ENCODE results near the gene STRBP.
"Not testable (repeated sequence)": the region's sequence is repeated elsewhere in the genome, so short reads cannot be mapped to it uniquely, and the experiment has no call there.

Gene STRBP

DNA sequence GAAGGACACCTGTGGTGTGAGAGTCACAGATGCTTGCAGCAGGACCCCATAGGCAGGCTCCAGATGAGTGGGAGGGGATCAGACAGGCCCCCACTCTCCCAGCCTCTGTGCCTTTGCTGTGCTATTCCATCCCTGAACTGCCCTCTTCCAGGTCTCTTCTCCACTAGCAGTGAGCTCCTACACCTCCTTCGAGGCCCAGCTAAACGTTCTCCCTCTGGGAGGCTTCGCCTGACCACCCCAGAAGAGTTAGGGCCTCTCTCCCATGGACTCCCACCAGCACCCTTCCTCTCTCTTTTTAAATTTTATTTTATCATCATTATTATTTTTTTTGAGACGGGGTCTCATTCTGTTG is 35.9 kb upstream of the STRBP start:
- Histone ChIP-seq H3K4me3 (no peak overlapping the region), H3K36me3 (no peaks in the 10 kb centered on the region), H4K20me1 (no peaks in the 10 kb centered on the region), H3K9ac (0 out of 2 replicates have a peak overlapping the region, but pooled peaks have one; percentile 25), H3K27ac (peak overlapping the region; percentile 44; the same call in 1 of the 2 replicates), H3K4me1 (peaks cover 76% of the 10 kb centered on the region), H3K27me3 (no peaks in the 10 kb centered on the region), H3K9me3 (no peaks in the 10 kb centered on the region), H3K4me2 (peak overlapping the region; percentile 71)
- TF ChIP-seq Cebpa-rat (IDR thresholded peaks at IDR 0.05) = no peak

DNA sequence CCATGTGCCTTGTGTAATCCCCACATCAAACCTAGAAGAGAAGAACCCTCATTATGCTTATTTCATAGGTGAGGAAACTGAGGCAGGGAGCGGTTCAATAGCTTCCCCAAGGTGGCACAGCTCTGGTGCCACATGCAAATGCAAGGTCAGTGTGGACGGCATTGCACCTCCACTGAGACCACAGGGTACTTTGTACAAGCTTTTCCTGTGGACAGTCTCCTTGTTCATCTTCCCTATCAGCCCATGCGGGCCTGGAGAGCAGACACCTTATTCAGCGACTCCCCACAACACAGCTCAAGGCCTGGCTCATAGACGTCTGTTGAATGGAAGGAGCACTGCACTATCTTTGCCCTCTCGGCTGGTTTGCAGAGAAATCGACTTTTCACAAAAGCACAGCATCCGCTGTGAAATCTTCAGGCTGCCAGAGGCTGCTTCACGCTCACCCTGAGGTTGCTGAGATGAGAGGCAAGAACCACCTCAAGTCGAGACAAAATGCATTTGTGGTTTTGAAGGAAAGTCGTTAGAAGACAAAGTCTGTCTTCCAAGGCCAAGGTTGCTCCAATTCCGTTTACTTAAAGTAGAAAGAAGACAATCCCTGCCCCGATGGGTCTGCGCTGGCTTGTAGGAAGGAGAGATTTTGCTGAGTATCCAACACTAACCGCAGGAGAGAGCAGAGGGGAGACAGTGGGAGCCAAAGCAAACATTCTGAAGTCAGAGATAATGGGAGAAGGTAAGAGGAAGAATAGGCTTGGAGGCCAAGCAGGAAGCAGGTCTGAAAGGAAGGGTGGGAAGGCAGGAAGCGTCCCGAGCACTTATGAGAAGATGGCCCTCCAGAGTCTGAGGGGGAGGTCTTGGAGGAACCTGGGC is 34.2 kb upstream of the STRBP start:
- Histone ChIP-seq H3K4me1 (peaks cover 68% of the 10 kb centered on the region), H3K27ac (peak overlapping the region; percentile 45), H3K4me2 (peak overlapping the region; percentile 4), H3K36me3 (no peaks in the 10 kb centered on the region), H3K9ac (no peak overlapping the region), H3K27me3 (no peaks in the 10 kb centered on the region), H4K20me1 (no peaks in the 10 kb centered on the region), H3K4me3 (no peak overlapping the region), H3K9me3 (no peaks in the 10 kb centered on the region)
- no peak for TF ChIP-seq Cebpa-rat (IDR thresholded peaks at IDR 0.05)

DNA sequence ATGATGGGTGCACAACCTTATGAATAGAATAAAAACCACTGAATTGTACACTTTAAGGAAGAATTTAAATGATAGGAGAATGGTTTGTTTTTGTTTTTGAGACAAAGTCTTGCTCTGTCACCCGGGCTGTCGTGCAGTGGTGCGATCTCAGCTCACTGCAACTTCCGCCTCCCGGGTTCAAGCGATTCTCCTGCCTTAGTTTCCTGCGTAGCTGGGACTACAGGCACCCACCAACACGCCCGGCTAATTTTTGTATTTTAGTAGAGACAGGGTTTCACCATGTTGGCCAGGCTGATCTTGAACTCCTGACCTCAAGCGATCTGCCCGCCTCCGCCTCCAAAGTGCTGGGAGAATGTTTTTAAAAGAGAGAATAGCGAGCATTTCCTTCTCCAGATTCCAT is 33.5 kb upstream of the STRBP start:
- H3K4me1 ChIP-seq = peaks cover 67% of the 10 kb centered on the region
- not testable (repeated sequence) for H3K4me2 ChIP-seq, H3K27ac ChIP-seq, H3K4me3 ChIP-seq, H4K20me1 ChIP-seq, H3K9me3 ChIP-seq, H3K36me3 ChIP-seq, H3K9ac ChIP-seq, H3K27me3 ChIP-seq

DNA sequence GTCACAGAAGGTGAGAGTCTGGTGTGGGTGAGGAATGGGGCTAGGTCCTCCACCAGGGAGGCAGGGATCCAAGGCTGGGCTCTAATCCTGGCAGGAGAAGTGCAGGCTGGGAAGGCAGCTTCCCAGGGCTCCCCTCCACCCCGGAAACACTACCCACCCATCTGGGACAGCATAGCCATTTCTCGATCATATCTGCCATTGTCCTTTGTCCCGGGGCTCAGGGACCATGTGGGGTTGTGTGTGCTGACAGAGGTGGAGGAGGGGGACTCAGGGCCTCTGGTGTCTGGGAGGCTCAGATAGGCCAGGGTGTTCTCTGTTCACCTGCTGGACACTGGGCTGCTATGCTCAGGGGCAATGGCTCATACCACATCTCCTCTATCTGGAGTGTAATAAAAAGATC is 32.2 kb upstream of the STRBP start:
- H3K9ac ChIP-seq = no peak overlapping the region
- H3K4me1 ChIP-seq = peaks cover 60% of the 10 kb centered on the region
- no peak for TF ChIP-seq Cebpa-rat (IDR thresholded peaks at IDR 0.05)
- H3K4me3 ChIP-seq = no peak overlapping the region
- H3K36me3 ChIP-seq = no peaks in the 10 kb centered on the region
- H3K27me3 ChIP-seq = no peaks in the 10 kb centered on the region
- H4K20me1 ChIP-seq = no peaks in the 10 kb centered on the region
- peak overlapping the region; percentile 15; the same call in 1 of the 2 replicates for H3K27ac ChIP-seq
- H3K9me3 ChIP-seq = no peaks in the 10 kb centered on the region
- no peak overlapping the region for H3K4me2 ChIP-seq

DNA sequence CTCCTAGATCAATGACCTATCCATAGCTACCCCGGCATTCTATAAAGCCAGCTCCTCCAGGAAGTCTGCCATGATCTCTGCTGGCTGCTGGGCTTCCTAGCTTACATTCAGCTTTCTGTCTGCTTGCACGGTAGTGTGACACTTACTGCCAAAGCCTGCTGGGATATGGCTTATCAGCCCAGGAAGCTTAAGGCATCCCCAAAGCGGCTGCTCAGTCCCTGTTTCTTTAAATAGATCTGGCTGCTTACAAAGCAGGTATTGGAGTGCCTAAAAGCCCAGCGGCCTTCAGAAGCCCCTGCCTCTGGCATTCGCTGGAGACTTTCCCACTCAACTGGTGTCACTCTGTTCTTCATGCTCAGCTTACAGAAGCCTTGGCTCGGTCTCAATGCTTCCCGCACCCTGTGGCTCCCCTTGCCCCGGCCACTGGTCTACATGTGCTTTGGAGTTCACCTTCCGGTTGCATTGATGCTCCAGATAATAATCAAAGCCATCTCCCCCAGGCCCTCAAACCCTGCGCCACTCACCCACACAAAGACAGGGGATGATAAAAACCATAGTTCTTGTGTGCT is 31.3 kb upstream of the STRBP start:
- no peaks in the 10 kb centered on the region for H3K36me3 ChIP-seq
- no peak overlapping the region for H3K27ac ChIP-seq
- no peak overlapping the region for H3K4me3 ChIP-seq
- no peak for TF ChIP-seq Cebpa-rat (IDR thresholded peaks at IDR 0.05)
- H3K9me3 ChIP-seq = no peaks in the 10 kb centered on the region
- peaks cover 51% of the 10 kb centered on the region for H3K4me1 ChIP-seq
- no peaks in the 10 kb centered on the region for H3K27me3 ChIP-seq
- no peak overlapping the region for H3K9ac ChIP-seq
- no peaks in the 10 kb centered on the region for H4K20me1 ChIP-seq
- H3K4me2 ChIP-seq = peak overlapping the region; percentile 3; the same call in 1 of the 2 replicates

DNA sequence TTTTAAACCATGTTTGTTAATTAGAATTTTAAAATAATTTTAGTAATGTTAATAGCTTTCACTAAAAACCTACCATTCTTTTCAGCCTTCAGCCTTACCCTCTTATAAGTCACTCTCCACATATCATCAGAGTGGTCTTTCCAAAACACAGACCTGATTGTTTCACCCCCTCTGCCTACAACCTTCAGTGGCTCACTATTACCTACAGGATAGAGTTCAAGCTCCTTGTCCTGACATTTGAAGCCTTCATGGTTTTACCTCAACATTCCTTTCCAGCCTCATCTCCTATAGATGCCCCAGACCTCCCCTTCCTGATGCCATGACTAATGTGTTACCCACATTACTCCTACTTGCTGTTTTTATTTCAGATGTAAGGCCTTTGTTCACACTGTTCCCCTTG is 27.8 kb upstream of the STRBP start:
- Histone ChIP-seq H3K4me2 (no peak overlapping the region), H3K4me1 (peaks cover 40% of the 10 kb centered on the region), H3K36me3 (no peaks in the 10 kb centered on the region), H3K9me3 (no peaks in the 10 kb centered on the region), H4K20me1 (no peaks in the 10 kb centered on the region), H3K9ac (no peak overlapping the region), H3K27ac (no peak overlapping the region), H3K4me3 (no peak overlapping the region), H3K27me3 (no peaks in the 10 kb centered on the region)
- TF ChIP-seq Cebpa-rat (IDR thresholded peaks at IDR 0.05) = no peak

DNA sequence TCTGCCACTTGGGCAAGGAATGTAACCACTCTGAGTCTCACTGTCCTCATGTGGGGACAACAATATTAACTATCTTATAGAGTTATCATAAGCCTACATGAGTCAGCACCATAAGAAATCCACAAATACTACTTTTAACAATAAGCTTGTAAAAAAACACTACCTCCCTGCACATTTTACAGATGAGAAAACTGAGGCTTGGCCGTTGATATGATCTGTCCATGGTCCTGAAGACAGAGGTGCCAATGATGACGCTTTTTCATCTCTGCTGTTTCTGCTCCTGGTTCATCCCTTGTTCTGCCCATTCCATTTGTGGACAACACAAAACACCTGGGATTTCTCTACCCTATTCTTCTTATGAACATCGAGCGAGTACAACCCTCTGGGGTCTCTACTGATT is 23.4 kb upstream of the STRBP start:
- Histone ChIP-seq H3K36me3 (no peaks in the 10 kb centered on the region), H3K4me2 (peak overlapping the region; percentile 70), H3K9me3 (no peaks in the 10 kb centered on the region), H3K4me3 (no peak overlapping the region), H3K4me1 (peaks cover 25% of the 10 kb centered on the region), H3K27me3 (no peaks in the 10 kb centered on the region), H3K9ac (no peak overlapping the region), H4K20me1 (no peaks in the 10 kb centered on the region), H3K27ac (no peak overlapping the region)
- TF ChIP-seq Cebpa-rat (IDR thresholded peaks at IDR 0.05) = no peak

DNA sequence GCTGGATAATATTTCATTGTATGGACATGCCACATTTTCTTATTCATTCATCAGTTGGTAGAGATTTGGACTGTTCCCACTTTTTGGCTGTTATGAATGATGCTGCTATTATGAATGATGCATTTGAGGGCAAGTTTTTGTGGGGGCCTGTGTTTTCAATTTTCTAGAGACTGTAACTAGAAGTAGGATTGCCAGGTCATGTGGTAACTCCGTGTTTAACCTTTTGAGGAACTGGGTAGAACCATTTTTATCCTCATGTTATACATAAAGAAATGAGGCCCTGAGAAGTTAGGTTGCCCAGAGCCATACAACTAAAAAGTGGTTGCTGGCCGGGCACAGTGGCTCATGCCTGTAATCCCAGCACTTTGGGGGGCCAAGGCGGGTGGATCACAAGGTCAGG is 22.4 kb upstream of the STRBP start:
- H3K9me3 ChIP-seq = no peaks in the 10 kb centered on the region
- H3K36me3 ChIP-seq = no peaks in the 10 kb centered on the region
- no peaks in the 10 kb centered on the region for H4K20me1 ChIP-seq
- H3K4me3 ChIP-seq = no peak overlapping the region
- TF ChIP-seq Cebpa-rat (IDR thresholded peaks at IDR 0.05) = no peak
- no peak overlapping the region for H3K9ac ChIP-seq
- H3K4me1 ChIP-seq = peaks cover 20% of the 10 kb centered on the region
- H3K4me2 ChIP-seq = peak overlapping the region; percentile 70
- no peaks in the 10 kb centered on the region for H3K27me3 ChIP-seq
- no peak overlapping the region for H3K27ac ChIP-seq

DNA sequence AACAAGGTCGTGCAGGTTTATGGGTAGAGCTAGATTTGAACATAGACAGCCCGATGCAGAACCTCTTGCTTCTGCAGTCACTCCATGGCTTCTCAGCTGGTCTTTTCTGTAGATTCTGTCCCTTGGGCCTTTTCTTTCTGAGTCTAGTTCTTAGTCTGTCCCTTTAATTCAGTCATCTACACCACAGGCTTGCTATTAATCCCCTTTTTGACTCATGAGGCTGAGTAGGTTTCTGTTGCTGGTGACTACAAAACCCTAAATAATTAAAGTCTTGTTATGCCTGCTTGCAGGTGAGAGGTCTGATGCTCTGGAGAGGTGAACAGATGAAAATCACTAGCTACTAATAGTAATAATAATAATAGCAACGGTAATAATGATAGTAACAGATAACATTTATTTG is 19.3 kb upstream of the STRBP start:
- H3K9ac ChIP-seq = no peak overlapping the region
- H3K27me3 ChIP-seq = no peaks in the 10 kb centered on the region
- no peak overlapping the region for H3K4me2 ChIP-seq

DNA sequence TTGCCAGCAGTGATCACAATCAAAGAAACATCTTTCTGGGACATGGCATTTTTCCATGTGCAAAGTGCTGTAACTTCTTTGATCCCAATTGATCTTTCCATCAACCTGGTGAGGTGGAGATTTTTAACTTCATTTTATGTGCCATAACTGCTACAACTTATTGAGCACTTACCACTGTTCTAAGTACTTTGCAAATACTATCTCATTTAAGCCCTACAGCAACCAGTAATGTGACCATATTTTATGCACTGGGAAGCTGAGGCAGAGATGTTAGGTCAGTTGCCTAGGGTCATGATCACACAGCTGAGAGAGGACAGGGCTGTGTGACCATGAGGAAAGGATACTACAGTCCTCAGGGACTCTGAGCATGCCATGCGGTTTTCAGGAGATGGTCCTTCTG is 17.9 kb upstream of the STRBP start:
- H3K9me3 ChIP-seq = no peaks in the 10 kb centered on the region
- H4K20me1 ChIP-seq = no peaks in the 10 kb centered on the region
- no peak overlapping the region for H3K4me3 ChIP-seq
- no peaks in the 10 kb centered on the region for H3K36me3 ChIP-seq
- H3K4me1 ChIP-seq = peaks cover 10% of the 10 kb centered on the region
- H3K27ac ChIP-seq = no peak overlapping the region
- TF ChIP-seq Cebpa-rat (IDR thresholded peaks at IDR 0.05) = no peak
- H3K9ac ChIP-seq = no peak overlapping the region
- no peaks in the 10 kb centered on the region for H3K27me3 ChIP-seq
- no peak overlapping the region for H3K4me2 ChIP-seq

More for the DNA sequence above, 19.3 kb upstream of the STRBP start:
- Histone ChIP-seq H3K4me3 (no peak overlapping the region), H3K9me3 (no peaks in the 10 kb centered on the region), H4K20me1 (no peaks in the 10 kb centered on the region), H3K27ac (no peak overlapping the region), H3K36me3 (no peaks in the 10 kb centered on the region), H3K4me1 (peaks cover 20% of the 10 kb centered on the region)
- no peak for TF ChIP-seq Cebpa-rat (IDR thresholded peaks at IDR 0.05)
